Activated CD4-positive, alpha-beta T cell treated with anti-CD3 and anti-CD28 coated beads, Interleukin-2, amount 50 U/mL, for 1 hour (primary cell): ENCODE data around the gene KCNRG.
"Not testable (repeated sequence)": the region's sequence is repeated elsewhere in the genome, so short reads cannot be mapped to it uniquely, and the experiment has no call there.

ENCODE experiments used
- DNase-seq: peaks from one replicate; pipeline ENCODE4 v3.0.0-alpha.2; 2020

KCNRG gene

DNA sequence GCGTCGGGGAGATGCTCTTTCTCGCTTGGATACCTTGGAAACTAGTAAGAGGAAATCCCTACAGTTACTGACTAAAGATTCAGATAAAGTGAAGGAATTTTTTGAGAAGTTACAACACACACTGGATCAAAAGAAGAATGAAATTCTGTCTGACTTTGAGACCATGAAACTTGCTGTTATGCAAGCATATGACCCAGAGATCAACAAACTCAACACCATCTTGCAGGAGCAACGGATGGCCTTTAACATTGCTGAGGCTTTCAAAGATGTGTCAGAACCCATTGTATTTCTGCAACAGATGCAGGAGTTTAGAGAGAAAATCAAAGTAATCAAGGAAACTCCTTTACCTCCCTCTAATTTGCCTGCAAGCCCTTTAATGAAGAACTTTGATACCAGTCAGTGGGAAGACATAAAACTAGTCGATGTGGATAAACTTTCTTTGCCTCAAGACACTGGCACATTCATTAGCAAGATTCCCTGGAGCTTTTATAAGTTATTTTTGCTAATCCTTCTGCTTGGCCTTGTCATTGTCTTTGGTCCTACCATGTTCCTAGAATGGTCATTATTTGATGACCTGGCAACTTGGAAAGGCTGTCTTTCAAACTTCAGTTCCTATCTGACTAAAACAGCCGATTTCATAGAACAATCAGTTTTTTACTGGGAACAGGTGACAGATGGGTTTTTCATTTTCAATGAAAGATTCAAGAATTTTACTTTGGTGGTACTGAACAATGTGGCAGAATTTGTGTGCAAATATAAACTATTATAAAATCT is 2.7 kb upstream of the KCNRG start:
- no peak for DNase-seq

GRCh38 chr13:50014386-50014785 is 858 bp upstream of the KCNRG start:
- no peak for DNase-seq

- DNase-seq = no peak
These were observed 506 bp downstream of the KCNRG start for GRCh38 chr13:50015750-50016149.

GRCh38 chr13:50016444-50016843 is 1.2 kb downstream of the KCNRG start:
- no peak for DNase-seq

- DNase-seq = no peak
These were observed 2.6 kb downstream of the KCNRG start for GRCh38 chr13:50017819-50018218.

DNA sequence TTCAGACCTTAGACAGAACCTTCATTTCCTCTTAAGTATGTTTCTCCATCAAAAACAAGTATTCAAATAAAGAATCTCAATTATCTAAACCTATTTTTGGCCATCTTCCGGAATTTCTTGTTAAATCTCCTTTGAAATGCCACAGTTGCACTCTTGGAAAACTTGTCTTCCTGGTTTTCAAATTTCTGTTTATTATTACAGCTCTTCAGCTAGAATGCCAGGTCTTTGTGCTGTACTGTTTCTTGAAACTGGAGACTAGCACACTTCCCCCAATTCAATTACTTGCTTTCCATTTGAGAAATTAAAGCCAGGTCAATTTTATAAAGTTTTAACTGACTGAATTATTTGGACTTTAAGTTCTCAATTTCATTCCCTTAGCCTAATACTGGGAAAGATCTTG is 10.2 kb downstream of the KCNRG start:
- DNase-seq = no peak

DNA sequence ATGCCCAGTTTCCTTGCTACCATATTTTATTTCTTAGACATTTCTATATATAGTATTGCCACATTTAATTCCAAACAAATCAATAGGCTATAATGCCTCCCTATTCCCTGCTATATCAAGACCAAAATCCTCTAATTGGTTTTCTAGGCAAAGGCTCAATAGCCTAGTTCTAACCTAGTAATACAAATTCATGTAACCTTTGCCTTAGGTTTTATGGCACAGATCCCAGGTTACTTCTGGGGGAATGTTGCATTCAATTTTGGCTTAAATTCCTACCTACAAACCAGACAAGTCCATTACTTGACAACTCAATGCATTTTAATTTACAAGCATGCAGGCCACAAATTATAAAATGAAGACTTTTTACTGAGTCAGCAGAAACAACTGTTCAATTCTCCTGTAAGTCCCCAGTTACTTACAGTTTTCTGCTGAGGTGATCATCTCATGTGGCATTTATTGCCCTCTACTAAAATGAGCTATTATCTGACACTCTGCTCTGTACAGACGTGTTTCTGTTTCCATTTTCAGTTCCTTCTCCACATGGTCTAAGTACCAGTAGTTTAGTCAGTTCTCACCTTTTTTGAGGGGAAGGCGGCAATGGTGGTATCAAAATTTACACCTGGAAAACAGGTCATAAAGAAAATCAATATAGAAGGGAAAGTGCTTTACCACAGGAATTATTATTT is 11.7 kb downstream of the KCNRG start:
- DNase-seq = no peak

- no peak for DNase-seq
These were observed 15.1 kb downstream of the KCNRG start for GRCh38 chr13:50030315-50030714.

DNA sequence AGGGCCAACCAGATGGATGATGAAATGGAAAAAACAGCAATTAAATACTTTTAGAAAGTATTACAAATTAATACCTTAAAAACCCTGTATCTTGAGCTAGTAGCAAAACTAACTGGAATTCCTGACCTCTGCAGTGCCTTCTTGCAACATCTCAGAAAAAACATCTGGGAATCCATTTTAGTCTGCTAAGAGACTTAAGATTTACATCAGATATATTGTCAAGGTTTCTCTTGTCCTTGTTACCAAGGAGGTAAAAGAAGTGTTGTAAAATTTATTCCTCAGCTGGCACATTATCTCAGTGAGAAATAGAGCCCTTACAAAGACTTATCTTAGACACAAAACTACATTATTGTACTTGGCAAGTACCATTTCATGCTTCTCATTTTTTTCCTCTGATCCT is 18.5 kb downstream of the KCNRG start:
- DNase-seq = no peak

GRCh38 chr13:50037788-50038187 is 22.5 kb downstream of the KCNRG start:
- DNase-seq = no peak

GRCh38 chr13:50038266-50038665 is 23.0 kb downstream of the KCNRG start:
- no peak for DNase-seq

DNA sequence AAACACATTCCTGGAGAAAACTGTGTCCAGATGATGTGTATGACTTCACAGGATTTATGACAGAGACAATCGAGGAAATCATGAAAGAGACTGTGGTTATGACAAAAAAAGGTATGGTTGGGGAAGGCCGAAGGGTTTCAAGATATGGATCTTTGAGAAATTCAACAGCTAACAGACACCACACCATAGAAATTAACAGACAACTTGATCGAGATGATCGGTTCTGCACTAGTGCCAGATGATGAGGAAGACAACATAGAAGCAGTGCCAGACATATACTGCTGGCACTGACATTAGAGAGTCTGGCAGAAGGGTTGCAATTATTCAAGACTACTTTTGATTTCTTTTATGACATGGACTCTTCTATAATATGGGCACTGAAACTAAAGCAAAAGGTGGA is 37.2 kb downstream of the KCNRG start:
- DNase-seq = no peak

GRCh38 chr13:50053844-50054243 is 38.6 kb downstream of the KCNRG start:
- no peak for DNase-seq

- DNase-seq = no peak
These were observed 40.2 kb downstream of the KCNRG start for GRCh38 chr13:50055454-50055853.

GRCh38 chr13:50060718-50061117 is 45.5 kb downstream of the KCNRG start:
- DNase-seq = no peak

DNA sequence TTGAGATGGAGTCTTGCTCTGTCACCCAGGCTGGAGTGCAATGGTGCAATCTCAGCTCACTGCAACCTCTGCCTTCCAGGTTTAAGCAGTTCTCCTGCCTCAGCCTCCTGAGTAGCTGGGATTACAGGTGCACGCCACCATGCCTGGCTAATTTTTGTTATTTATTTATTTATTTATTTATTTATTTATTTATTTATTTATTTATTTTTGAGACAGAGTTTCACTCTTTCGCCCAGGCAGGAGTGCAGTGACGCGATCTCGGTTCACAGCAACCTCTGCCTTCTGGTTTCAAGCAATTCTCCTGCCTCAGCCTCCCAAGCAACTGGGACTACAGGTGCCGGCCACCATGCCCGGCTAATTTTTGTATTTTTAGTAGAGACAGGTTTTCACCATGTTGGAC is 47.1 kb downstream of the KCNRG start:
- not testable (repeated sequence) for DNase-seq

DNA sequence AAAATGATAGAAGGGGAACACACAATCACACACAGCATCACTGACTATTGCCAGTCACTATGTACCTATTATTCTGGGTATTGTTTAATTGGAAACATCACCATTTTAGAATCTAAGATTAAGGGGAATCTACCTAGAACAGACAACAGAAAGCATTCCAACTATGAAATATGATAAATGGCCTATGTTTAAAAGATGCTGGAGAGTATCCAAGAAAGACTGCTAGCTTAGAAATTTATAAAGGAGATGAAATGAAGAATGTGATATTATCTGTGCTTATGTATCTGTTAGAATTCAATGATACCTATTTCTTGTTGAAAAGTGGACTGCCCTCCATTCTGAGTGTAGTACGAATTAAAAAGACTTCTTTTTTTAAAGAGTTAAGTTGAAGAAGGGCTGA is 50.5 kb downstream of the KCNRG start:
- DNase-seq = no peak

GRCh38 chr13:50068508-50068907 is 53.3 kb downstream of the KCNRG start:
- no peak for DNase-seq

GRCh38 chr13:50069261-50069660 is 54.0 kb downstream of the KCNRG start:
- DNase-seq = no peak

GRCh38 chr13:50070186-50070585 is 54.9 kb downstream of the KCNRG start:
- DNase-seq = no peak
